ENCODE results near the gene TIGAR.

The TIGAR gene

DNA sequence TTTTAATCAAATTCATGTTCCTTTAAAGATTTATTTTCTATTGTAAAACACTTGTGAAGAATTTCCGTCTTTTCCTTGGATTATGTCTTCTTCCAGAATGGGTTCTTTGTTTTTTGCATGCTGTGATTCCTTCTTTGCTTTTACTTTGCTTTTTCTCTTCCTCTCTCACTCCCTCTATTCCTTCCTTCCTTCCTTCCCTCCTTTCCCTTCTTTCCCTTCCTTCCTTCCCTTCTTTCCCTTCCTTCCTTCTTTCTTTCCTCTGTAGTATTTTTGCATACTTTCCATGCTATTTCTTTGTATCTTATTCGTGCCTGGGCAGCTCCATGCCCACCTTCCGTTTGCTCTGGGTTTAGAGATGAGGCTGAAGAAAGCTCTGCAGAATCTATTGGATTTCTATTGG is 80.1 kb downstream of the TIGAR start:
- Histone ChIP-seq H3K27me3 (ENCODE audit: low read length) (no peaks in the 10 kb centered on the region), H3K79me2 (ENCODE audit: insufficient read depth, low read length) (no peaks in the 10 kb centered on the region), H3K27ac (ENCODE audit: low read depth, low read length) (no peak overlapping the region), H4K20me1 (ENCODE audit: low read depth, low read length) (no peaks in the 10 kb centered on the region), H3K9ac (ENCODE audit: low read length) (no peak overlapping the region), H3K36me3 (ENCODE audit: low read length) (no peaks in the 10 kb centered on the region), H3K4me2 (ENCODE audit: low read depth, low read length, poor library complexity, severe bottlenecking) (no peak overlapping the region), H3K4me3 (ENCODE audit: insufficient read depth, low read length, poor library complexity, severe bottlenecking) (no peak overlapping the region), H2AFZ (ENCODE audit: low read depth, low read length, severe bottlenecking) (no peak overlapping the region), H3K9me3 (ENCODE audit: insufficient read depth, low read length) (no peaks in the 10 kb centered on the region), H3F3A (ENCODE audit: insufficient read depth) (no peaks in the 10 kb centered on the region), H3K9me2 (replicated peaks; ENCODE audit: insufficient read depth, low read length) (no peaks in the 10 kb centered on the region)
- TF ChIP-seq EZH2phosphoT487 (conservative IDR thresholded peaks at IDR 0.05; ENCODE audit: low read length) (no peak), CTCF (IDR thresholded peaks at IDR 0.05; ENCODE audit: insufficient read depth, low read length, poor library complexity, severe bottlenecking) (no peak)

DNA sequence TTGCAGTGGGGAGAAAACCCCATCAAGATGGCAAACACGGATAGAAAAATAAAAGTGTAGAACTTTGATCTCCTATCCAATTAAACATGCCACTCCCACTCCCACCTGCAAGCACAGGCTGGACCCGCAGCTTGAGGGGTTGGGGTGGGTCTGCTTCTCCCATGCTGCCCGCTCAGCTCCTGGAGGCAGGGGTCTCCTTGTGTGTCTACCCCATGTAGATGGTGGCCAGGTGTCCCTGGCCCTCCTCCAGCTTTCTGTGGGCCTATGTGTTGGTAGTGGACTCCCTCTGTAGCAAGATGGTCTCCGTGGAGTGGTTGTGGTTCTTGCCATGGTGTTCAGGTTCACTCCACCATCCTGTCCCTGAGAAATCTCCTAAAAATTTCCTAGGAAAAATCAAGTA is 82.0 kb downstream of the TIGAR start:
- H2AFZ ChIP-seq (ENCODE audit: low read depth, low read length, severe bottlenecking), result no peak overlapping the region
- no peaks in the 10 kb centered on the region for H3K79me2 ChIP-seq (ENCODE audit: insufficient read depth, low read length)
- no peaks in the 10 kb centered on the region for H3K9me2 ChIP-seq (replicated peaks; ENCODE audit: insufficient read depth, low read length)
- H4K20me1 ChIP-seq (ENCODE audit: low read depth, low read length), result no peaks in the 10 kb centered on the region
- no peak overlapping the region for H3K4me3 ChIP-seq (ENCODE audit: insufficient read depth, low read length, poor library complexity, severe bottlenecking)
- H3K9me3 ChIP-seq (ENCODE audit: insufficient read depth, low read length), result no peaks in the 10 kb centered on the region
- no peak overlapping the region for H3K9ac ChIP-seq (ENCODE audit: low read length)
- H3F3A ChIP-seq (ENCODE audit: insufficient read depth), result no peaks in the 10 kb centered on the region
- H3K27me3 ChIP-seq (ENCODE audit: low read length), result no peaks in the 10 kb centered on the region
- no peak overlapping the region for H3K27ac ChIP-seq (ENCODE audit: low read depth, low read length)
- TF ChIP-seq CTCF (IDR thresholded peaks at IDR 0.05; ENCODE audit: insufficient read depth, low read length, poor library complexity, severe bottlenecking), result no peak
- TF ChIP-seq EZH2phosphoT487 (conservative IDR thresholded peaks at IDR 0.05; ENCODE audit: low read length), result no peak
- no peak overlapping the region for H3K4me2 ChIP-seq (ENCODE audit: low read depth, low read length, poor library complexity, severe bottlenecking)
- no peaks in the 10 kb centered on the region for H3K36me3 ChIP-seq (ENCODE audit: low read length)
